CD4-positive, alpha-beta T cell treated with Interleukin-15 for 1 hour (primary cell): ENCODE results near the gene TACC2.
"Not testable (repeated sequence)": the region's sequence is repeated elsewhere in the genome, so short reads cannot be mapped to it uniquely, and the experiment has no call there.

ENCODE experiments used
- DNase-seq: peaks from one replicate; pipeline ENCODE4 v3.0.0-alpha.2; 2020

TACC2 gene

DNA sequence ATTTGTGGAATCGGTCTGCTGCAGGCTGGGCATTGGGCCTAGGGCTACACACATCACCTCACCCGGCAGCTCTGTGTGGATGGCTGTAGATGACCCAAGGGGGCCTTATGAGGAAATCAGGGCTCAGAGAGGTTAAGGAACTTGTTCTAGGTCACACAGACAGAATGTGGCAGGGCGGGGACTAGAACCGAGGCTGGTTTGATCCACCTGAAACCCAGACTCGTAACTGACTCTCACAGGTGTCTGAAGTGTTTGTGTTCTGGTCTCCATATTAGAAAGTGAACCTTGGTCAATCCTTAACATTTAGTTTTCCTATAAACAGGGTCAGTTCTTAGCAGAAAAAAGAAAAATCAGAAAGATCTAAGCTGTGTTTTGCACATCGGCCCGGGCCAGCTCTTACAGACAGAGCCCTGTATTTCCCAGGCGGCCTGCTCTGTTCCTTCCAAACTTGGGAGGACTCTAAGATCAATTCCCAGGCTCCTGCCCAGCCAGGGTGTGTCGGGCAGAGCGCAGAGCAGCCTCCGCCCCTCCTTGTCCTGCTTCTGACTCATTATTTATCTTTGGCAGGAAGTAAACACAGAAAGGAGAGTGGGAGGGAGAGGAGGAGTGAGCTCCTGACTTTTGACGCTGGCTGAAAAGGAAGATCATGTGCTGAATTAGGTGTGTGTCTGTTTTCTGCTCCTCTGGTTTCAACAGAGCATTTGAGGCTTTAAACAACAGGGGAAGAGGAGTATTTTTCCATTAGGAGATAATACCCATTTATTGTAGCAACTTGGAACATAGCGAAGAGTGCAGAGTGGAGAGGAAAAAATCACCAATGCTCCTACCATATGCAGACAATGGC lies 74.1 kb downstream of the TACC2 start:
- no peak for DNase-seq

DNA sequence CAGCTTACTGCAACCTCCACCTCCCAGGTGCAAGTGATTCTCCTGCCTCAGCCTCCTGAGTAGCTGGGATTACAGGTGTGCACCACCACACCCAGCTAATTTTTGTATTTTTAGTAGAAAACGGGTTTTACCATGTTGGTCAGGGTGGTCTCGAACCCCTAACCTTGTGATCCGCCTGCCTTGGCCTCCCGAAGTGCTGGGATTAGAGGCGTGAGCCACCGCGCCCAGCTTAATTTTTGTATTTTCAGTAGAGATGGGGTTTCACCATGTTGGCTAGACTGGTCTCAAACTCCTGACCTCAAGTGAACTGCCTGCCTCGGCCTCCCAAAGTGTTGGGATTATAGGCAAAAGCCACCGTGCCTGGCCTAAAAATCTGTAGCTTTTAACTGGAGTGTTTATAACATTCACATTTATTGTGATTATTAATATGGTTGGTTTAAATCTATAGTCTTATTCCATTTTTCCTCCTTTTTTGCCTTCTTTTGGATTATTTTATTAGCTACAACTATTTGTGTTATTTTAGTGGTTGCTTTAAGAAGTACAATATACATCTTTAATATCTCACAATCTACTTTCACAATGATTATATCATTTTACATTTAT lies 77.5 kb downstream of the TACC2 start:
- not testable (repeated sequence) for DNase-seq

GRCh38 chr10:122068844-122069243 lies 79.9 kb downstream of the TACC2 start:
- no peak for DNase-seq

DNA sequence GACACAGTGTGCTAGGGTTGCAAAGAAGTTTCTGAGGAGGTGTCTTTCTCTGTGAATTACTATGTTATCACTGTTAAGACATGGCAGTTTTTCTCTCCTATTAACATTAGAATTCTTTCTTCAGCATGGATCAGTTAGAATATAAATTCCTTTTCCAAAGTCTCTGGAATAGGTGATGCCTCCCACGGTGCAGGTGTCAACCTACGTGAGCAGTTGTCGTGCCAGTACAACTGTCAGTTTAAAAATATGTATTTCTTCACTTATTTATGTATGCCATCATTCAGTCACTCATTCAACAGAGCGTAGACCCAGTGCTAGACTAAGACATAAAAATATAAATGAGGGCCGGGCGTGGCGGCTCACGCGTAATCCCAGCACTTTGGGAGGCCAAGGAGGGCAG lies 83.5 kb downstream of the TACC2 start:
- no peak for DNase-seq

- no peak for DNase-seq
Observed at GRCh38 chr10:122073508-122073907, 84.5 kb downstream of the TACC2 start.

- DNase-seq, result no peak
Observed at GRCh38 chr10:122075171-122075570, 86.2 kb downstream of the TACC2 start.

DNA sequence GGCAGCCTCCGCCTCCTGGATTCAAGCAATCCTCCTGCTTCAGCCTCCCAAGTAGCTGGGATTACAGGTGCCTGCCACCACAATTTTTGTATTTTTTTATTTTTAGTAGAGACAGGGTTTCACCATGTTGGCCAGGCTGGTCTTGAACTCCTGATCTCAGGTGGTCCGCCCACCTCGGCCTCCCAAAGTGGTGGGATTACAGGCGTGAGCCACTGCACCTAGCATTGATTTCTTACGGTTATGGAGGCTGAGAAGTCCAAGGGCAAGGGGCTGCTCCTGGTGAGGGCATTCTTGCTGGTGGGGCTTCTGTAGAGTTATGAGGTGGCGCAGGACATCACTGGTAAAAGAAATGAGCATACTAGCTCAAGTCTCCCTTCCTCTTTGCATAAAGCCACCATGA lies 86.9 kb downstream of the TACC2 start:
- DNase-seq, result not testable (repeated sequence)

- DNase-seq, result no peak
Observed at GRCh38 chr10:122077311-122077875, 88.4 kb downstream of the TACC2 start.

GRCh38 chr10:122078326-122078725 lies 89.4 kb downstream of the TACC2 start:
- DNase-seq, result no peak

DNA sequence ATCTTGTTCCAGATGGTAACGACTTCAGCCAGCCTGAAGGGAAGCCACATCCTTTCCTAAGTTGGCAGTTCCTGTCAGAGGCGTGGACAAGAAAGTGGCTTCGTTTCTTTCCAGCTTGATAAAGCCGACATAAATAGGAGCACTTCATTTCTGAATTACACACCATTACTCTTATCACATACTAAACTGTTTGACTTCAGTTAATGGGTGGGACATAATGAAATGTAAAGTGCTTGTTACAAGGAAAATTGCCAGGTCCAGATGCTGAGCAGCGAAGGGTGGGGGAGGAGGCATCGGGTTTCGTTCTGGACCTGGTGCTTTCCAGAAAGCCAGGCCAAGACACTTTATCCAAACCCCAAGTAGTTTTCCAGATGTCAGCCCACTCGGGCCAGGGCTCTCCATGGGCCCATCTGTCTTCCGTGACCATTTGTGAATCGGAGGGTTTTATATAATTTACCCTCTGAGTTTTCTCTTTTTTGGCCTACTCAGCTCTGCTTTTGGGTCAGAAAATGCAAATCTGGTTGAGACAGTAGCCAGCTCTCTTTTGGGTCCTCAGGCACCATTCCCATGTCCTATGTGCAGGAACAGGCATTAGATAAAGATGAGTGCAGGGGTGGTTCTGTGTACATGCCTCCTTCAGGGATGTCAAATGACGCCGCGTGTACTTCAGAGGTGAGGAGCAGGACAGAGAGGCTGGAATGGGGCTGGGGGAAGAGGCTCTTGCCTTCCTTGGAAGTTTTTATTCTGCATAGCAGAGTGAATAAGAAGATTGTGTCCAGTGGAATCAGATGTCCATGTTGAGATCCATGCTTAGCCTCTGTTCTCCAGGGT lies 90.2 kb downstream of the TACC2 start:
- DNase-seq, result no peak

DNA sequence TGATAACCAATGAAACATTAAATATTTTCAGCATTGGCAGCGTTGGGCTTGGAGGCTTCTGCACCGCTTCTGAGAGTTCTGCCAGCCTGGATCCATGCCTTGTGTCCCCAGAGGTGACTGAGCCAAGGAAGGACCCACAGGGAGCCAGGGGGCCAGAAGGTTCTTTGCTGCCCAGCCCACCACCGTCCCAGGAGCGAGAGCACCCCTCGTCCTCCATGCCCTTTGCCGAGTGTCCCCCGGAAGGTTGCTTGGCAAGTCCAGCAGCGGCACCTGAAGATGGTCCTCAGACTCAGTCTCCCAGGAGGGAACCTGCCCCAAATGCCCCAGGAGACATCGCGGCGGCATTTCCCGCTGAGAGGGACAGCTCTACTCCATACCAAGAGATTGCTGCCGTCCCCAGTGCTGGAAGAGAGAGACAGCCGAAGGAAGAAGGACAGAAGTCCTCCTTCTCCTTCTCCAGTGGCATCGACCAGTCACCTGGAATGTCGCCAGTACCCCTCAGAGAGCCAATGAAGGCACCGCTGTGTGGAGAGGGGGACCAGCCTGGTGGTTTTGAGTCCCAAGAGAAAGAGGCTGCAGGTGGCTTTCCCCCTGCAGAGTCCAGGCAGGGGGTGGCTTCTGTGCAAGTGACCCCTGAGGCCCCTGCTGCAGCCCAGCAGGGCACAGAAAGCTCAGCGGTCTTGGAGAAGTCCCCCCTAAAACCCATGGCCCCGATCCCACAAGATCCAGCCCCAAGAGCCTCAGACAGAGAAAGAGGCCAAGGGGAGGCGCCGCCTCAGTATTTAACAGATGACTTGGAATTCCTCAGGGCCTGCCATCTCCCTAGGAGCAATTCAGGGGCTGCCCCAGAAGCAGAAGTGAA lies 93.9 kb downstream of the TACC2 start:
- DNase-seq, result no peak

DNA sequence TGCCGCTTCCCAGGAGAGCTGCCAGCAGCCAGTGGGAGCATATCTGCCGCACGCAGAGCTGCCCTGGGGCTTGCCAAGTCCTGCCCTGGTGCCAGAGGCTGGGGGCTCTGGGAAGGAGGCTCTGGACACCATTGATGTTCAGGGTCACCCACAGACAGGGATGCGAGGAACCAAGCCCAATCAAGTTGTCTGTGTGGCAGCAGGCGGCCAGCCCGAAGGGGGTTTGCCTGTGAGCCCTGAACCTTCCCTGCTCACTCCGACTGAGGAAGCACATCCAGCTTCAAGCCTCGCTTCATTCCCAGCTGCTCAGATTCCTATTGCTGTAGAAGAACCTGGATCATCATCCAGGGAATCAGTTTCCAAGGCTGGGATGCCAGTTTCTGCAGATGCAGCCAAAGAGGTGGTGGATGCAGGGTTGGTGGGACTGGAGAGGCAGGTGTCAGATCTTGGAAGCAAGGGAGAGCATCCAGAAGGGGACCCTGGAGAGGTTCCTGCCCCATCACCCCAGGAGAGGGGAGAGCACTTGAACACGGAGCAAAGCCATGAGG lies 94.6 kb downstream of the TACC2 start:
- no peak for DNase-seq

GRCh38 chr10:122084286-122085041 lies 95.5 kb downstream of the TACC2 start:
- DNase-seq, result no peak

DNA sequence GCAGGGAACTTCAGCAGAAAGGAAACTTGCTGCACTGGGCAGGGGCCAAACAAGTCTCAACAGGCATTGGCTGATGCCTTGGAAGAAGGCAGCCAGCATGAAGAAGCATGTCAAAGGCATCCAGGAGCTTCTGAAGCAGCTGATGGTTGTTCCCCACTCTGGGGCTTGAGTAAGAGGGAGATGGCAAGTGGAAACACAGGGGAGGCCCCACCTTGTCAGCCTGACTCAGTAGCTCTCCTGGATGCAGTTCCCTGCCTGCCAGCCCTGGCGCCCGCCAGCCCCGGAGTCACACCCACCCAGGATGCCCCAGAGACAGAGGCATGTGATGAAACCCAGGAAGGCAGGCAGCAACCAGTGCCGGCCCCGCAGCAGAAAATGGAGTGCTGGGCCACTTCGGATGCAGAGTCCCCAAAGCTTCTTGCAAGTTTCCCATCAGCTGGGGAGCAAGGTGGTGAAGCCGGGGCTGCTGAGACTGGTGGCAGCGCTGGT lies 96.5 kb downstream of the TACC2 start:
- no peak for DNase-seq

GRCh38 chr10:122086416-122087240 lies 97.7 kb downstream of the TACC2 start:
- DNase-seq, result no peak

DNA sequence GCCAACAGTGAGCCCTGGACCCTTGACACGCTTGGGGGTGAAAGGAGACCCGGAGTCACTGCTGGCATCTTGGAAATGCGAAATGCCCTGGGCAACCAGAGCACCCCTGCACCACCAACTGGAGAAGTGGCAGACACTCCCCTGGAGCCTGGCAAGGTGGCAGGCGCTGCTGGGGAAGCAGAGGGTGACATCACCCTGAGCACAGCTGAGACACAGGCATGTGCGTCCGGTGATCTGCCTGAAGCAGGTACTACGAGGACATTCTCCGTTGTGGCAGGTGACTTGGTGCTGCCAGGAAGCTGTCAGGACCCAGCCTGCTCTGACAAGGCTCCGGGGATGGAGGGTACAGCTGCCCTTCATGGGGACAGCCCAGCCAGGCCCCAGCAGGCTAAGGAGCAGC lies 98.5 kb downstream of the TACC2 start:
- no peak for DNase-seq

GRCh38 chr10:122089311-122090017 lies 100.5 kb downstream of the TACC2 start:
- DNase-seq, result no peak

- no peak for DNase-seq
Observed at GRCh38 chr10:122091722-122092121, 102.8 kb downstream of the TACC2 start.

DNA sequence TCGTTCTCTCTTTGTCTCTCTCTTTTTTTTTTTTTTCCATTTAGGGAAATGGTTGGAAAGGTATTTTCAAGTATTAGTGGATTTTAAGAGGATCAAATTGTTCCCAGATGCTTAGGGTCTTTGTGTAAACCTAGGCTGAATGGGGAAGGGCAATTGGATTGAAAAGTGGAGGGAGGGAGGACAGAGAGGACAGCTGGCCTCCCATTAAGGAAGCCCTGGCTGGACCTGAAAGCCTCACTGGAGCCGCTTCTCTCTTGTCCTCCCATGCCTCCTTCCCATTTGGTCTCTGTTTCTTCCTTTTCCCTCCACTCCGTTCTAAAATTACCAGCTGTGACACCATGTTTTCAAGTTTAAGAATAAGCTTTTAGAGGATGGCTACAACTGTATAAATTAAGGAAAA lies 104.1 kb downstream of the TACC2 start:
- DNase-seq, result no peak
